ENCODE data around the gene TLK1. TPM values are rescaled to one million over a fixed set of nuclear protein-coding genes. Genes with fewer than 3 reads are reported as not detected.

TLK1 gene
- total and polyA plus RNA-seq, 9 of the 15 experiments (the other 6 are each of a cell fraction or from before 2014, with no cell fraction given), result 20.2 to 101 (median 40.5) TPM

DNA sequence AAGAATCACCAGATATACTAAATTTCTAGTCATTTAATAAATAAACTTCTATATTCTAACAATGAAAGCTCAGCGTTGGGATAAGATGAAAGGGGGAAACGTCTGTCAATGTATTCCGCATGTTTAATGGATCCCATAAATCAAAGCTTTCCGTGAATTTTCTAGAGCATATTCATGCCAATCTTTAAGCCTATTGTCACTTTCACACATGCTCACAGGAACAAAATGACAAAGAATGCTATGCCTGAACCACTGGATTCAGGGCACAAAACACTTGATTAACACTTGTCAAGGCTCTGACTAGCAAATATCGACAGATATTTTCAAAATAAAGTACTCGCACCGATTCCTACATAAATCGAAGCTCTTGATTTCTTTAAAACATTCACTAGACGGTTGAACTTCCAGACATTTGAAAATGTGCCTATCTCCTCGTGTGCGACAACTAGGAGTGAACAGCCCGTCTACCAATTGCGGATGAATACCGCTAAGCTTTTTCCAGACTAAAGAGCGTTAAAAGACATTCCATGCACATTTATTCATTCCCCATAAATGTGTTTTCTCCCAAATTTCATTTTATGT lies 1.8 kb downstream of the TLK1 start (continued):
- TF ChIP-seq, protein P1, sequence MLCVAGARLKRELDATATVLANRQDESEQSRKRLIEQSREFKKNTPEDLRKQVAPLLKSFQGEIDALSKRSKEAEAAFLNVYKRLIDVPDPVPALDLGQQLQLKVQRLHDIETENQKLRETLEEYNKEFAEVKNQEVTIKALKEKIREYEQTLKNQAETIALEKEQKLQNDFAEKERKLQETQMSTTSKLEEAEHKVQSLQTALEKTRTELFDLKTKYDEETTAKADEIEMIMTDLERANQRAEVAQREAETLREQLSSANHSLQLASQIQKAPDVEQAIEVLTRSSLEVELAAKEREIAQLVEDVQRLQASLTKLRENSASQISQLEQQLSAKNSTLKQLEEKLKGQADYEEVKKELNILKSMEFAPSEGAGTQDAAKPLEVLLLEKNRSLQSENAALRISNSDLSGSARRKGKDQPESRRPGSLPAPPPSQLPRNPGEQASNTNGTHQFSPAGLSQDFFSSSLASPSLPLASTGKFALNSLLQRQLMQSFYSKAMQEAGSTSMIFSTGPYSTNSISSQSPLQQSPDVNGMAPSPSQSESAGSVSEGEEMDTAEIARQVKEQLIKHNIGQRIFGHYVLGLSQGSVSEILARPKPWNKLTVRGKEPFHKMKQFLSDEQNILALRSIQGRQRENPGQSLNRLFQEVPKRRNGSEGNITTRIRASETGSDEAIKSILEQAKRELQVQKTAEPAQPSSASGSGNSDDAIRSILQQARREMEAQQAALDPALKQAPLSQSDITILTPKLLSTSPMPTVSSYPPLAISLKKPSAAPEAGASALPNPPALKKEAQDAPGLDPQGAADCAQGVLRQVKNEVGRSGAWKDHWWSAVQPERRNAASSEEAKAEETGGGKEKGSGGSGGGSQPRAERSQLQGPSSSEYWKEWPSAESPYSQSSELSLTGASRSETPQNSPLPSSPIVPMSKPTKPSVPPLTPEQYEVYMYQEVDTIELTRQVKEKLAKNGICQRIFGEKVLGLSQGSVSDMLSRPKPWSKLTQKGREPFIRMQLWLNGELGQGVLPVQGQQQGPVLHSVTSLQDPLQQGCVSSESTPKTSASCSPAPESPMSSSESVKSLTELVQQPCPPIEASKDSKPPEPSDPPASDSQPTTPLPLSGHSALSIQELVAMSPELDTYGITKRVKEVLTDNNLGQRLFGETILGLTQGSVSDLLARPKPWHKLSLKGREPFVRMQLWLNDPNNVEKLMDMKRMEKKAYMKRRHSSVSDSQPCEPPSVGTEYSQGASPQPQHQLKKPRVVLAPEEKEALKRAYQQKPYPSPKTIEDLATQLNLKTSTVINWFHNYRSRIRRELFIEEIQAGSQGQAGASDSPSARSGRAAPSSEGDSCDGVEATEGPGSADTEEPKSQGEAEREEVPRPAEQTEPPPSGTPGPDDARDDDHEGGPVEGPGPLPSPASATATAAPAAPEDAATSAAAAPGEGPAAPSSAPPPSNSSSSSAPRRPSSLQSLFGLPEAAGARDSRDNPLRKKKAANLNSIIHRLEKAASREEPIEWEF (CRISPR knock-in tag; IDR thresholded peaks at IDR 0.05), result no peak
- TF ChIP-seq TARDBP (IDR thresholded peaks at IDR 0.05) (no peak), GTF2F1 (IDR thresholded peaks at IDR 0.05; ENCODE audit: low read depth, low read length) (no peak; the same call in 1 of the 2 replicates), HMG20B (CRISPR knock-in tag; IDR thresholded peaks at IDR 0.05) (no peak), SIN3A (IDR thresholded peaks at IDR 0.05; ENCODE audit: borderline replicate concordance in 2 of 2, control insufficient read depth in 1 of 2, low read depth in 2 of 2, low read length in 2 of 2) (peak in 1 of 2 experiments; percentile 11; a peak in 1 of 4 replicates), NFXL1 (CRISPR knock-in tag; IDR thresholded peaks at IDR 0.05) (no peak), PHB (CRISPR knock-in tag; IDR thresholded peaks at IDR 0.05) (no peak), TSC22D4 (tag; IDR thresholded peaks at IDR 0.05) (no peak), ZNF444 (CRISPR knock-in tag; IDR thresholded peaks at IDR 0.05) (peak; percentile 59; the same call in 1 of the 2 replicates), FOXK2 (conservative IDR thresholded peaks at IDR 0.05 in 1 of 2, IDR thresholded peaks at IDR 0.05 in 1 of 2; ENCODE audit: low read depth in 2 of 2) (no peak), MEIS2 (IDR thresholded peaks at IDR 0.05; ENCODE audit: partially characterized antibody) (peak; percentile 68), MCM5 (IDR thresholded peaks at IDR 0.05; ENCODE audit: low read depth) (no peak), RBM22 (IDR thresholded peaks at IDR 0.05; ENCODE audit: low read depth, low read length, poor library complexity, severe bottlenecking) (no peak), POLR2AphosphoS2 (IDR thresholded peaks at IDR 0.05; ENCODE audit: low read length) (no peak)
- TF ChIP-seq, protein P2, sequence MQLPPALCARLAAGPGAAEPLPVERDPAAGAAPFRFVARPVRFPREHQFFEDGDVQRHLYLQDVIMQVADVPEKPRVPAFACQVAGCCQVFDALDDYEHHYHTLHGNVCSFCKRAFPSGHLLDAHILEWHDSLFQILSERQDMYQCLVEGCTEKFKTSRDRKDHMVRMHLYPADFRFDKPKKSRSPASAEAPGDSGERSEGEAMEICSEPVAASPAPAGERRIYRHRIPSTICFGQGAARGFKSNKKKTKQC (CRISPR knock-in tag; IDR thresholded peaks at IDR 0.05), result no peak
- TF ChIP-seq, protein P3, sequence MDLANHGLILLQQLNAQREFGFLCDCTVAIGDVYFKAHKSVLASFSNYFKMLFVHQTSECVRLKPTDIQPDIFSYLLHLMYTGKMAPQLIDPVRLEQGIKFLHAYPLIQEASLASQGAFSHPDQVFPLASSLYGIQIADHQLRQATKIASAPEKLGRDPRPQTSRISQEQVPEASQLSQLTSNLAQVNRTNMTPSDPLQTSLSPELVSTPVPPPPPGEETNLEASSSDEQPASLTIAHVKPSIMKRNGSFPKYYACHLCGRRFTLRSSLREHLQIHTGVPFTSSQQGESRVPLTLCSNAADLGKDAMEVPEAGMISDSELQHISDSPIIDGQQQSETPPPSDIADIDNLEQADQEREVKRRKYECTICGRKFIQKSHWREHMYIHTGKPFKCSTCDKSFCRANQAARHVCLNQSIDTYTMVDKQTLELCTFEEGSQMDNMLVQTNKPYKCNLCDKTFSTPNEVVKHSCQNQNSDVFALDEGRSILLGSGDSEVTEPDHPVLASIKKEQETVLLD (IDR thresholded peaks at IDR 0.05), result no peak
- TF ChIP-seq, protein P4, sequence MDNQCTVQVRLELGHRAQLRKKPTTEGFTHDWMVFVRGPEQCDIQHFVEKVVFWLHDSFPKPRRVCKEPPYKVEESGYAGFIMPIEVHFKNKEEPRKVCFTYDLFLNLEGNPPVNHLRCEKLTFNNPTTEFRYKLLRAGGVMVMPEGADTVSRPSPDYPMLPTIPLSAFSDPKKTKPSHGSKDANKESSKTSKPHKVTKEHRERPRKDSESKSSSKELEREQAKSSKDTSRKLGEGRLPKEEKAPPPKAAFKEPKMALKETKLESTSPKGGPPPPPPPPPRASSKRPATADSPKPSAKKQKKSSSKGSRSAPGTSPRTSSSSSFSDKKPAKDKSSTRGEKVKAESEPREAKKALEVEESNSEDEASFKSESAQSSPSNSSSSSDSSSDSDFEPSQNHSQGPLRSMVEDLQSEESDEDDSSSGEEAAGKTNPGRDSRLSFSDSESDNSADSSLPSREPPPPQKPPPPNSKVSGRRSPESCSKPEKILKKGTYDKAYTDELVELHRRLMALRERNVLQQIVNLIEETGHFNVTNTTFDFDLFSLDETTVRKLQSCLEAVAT (IDR thresholded peaks at IDR 0.05), result no peak; a peak in 2 of 4 replicates
- TF ChIP-seq, protein P5, sequence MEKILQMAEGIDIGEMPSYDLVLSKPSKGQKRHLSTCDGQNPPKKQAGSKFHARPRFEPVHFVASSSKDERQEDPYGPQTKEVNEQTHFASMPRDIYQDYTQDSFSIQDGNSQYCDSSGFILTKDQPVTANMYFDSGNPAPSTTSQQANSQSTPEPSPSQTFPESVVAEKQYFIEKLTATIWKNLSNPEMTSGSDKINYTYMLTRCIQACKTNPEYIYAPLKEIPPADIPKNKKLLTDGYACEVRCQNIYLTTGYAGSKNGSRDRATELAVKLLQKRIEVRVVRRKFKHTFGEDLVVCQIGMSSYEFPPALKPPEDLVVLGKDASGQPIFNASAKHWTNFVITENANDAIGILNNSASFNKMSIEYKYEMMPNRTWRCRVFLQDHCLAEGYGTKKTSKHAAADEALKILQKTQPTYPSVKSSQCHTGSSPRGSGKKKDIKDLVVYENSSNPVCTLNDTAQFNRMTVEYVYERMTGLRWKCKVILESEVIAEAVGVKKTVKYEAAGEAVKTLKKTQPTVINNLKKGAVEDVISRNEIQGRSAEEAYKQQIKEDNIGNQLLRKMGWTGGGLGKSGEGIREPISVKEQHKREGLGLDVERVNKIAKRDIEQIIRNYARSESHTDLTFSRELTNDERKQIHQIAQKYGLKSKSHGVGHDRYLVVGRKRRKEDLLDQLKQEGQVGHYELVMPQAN (IDR thresholded peaks at IDR 0.05; ENCODE audit: borderline replicate concordance), result no peak; the same call in 1 of the 2 replicates

Measured in K562 (cell line).